ENCODE data around the gene MON1B. TPM values are rescaled to one million over a fixed set of nuclear protein-coding genes. Genes with fewer than 3 reads are reported as not detected.

The MON1B gene
- total RNA-seq, 1 experiment from 2014 or later, result 49.1 TPM

DNA sequence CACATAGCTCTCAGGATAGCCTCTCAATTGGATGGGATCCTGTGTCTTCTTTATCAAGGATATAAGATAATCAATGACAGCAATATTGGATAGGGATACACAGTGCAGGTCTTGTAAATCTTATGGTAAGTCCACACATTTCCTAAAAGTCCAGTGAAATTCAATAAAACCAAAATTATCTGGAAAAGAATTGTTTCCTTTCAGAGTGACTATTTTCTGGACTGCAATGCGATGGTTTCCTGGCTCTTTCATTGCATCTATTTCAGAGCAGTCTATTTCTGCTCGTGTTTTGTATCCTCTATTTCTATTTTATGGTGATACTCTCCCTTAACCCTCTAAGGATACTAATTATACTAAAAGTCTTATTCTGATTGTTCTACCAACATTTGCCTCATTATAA is 24.3 kb upstream of the MON1B start:
- DNase-seq (ENCODE audit: low spot score) (no peak), ATAC-seq (no peak)
- H3K27me3 Mint-ChIP-seq (ENCODE audit: low read depth), result no peaks in the 10 kb centered on the region
- POLR2A ChIA-PET, result no interaction called here
- CTCF ChIA-PET, result no interaction called here
- H3K27ac Mint-ChIP-seq, result no peak overlapping the region
- H3K36me3 Mint-ChIP-seq, result peaks cover 10% of the 10 kb centered on the region
- H3K4me3 Mint-ChIP-seq, result no peak overlapping the region
- TF ChIP-seq ZNF281 (CRISPR knock-in tag; IDR thresholded peaks at IDR 0.05) (no peak), TP53 (CRISPR knock-in tag; IDR thresholded peaks at IDR 0.05) (no peak), CREM (CRISPR knock-in tag; IDR thresholded peaks at IDR 0.05) (no peak), GTF2I (CRISPR knock-in tag; conservative IDR thresholded peaks at IDR 0.05) (no peak), ELF4 (CRISPR knock-in tag; IDR thresholded peaks at IDR 0.05; ENCODE audit: low read depth) (no peak), ZSCAN18 (CRISPR knock-in tag; IDR thresholded peaks at IDR 0.05) (no peak), SOX15 (CRISPR knock-in tag; IDR thresholded peaks at IDR 0.05) (no peak)
- TF ChIP-seq, protein P1, sequence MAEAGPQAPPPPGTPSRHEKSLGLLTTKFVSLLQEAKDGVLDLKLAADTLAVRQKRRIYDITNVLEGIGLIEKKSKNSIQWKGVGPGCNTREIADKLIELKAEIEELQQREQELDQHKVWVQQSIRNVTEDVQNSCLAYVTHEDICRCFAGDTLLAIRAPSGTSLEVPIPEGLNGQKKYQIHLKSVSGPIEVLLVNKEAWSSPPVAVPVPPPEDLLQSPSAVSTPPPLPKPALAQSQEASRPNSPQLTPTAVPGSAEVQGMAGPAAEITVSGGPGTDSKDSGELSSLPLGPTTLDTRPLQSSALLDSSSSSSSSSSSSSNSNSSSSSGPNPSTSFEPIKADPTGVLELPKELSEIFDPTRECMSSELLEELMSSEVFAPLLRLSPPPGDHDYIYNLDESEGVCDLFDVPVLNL (CRISPR knock-in tag; IDR thresholded peaks at IDR 0.05; ENCODE audit: borderline replicate concordance, low read depth), result no peak
- no peaks in the 10 kb centered on the region for H3K4me1 Mint-ChIP-seq
- H3K9me3 Mint-ChIP-seq, result peaks cover 41% of the 10 kb centered on the region

DNA sequence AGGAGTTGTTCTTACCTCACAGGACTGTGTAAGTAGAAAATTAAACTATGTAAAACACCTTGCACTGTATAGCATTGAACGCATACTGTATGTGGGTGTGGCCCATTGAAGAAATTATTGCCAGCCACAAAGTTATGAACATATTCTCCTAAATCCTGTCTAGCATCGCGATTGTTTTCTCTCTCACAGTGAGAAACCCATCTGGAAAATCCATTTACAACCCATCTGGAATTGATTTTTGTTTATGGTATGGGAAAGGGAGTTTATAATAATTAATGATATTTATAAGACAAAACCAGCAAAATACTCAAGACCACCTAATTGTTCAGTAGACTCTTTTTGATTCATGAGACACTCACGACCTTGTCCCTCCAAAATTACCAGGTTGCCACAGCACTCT is 22.1 kb upstream of the MON1B start:
- no peak for ATAC-seq
- Mint-ChIP-seq H3K27me3 (ENCODE audit: low read depth) (no peaks in the 10 kb centered on the region), H3K27ac (no peak overlapping the region), H3K4me1 (no peaks in the 10 kb centered on the region), H3K36me3 (peaks cover 4% of the 10 kb centered on the region), H3K9me3 (peaks cover 23% of the 10 kb centered on the region), H3K4me3 (no peak overlapping the region)
- ChIA-PET POLR2A (no interaction called here), CTCF (interaction anchor here (1.2 to 1.4 kb wide), 2 partner anchors 8 to 91 kb away, joined by 4 to 5 read pairs; no protein-coding TSS in a partner anchor)
- no peak for DNase-seq (ENCODE audit: low spot score)
- TF ChIP-seq NR1H2 (CRISPR knock-in tag; IDR thresholded peaks at IDR 0.05) (no peak), FOXJ3 (CRISPR knock-in tag; IDR thresholded peaks at IDR 0.05; ENCODE audit: borderline replicate concordance) (no peak), JAZF1 (CRISPR knock-in tag; IDR thresholded peaks at IDR 0.05) (no peak), ETV6 (CRISPR knock-in tag; IDR thresholded peaks at IDR 0.05) (no peak), MYBL2 (CRISPR knock-in tag; IDR thresholded peaks at IDR 0.05) (no peak), ZNF317 (CRISPR knock-in tag; IDR thresholded peaks at IDR 0.05; ENCODE audit: borderline replicate concordance, low read depth) (no peak), TCF7 (CRISPR knock-in tag; IDR thresholded peaks at IDR 0.05; ENCODE audit: low read depth) (no peak), ZNF232 (CRISPR knock-in tag; IDR thresholded peaks at IDR 0.05) (no peak), MAX (CRISPR knock-in tag; IDR thresholded peaks at IDR 0.05) (no peak), KAT7 (CRISPR knock-in tag; IDR thresholded peaks at IDR 0.05; ENCODE audit: borderline replicate concordance) (no peak), JUN (CRISPR knock-in tag; IDR thresholded peaks at IDR 0.05) (no peak), RORB (CRISPR knock-in tag; IDR thresholded peaks at IDR 0.05) (no peak), RELA (CRISPR knock-in tag; IDR thresholded peaks at IDR 0.05; ENCODE audit: borderline replicate concordance) (no peak)
- TF ChIP-seq, protein P2, sequence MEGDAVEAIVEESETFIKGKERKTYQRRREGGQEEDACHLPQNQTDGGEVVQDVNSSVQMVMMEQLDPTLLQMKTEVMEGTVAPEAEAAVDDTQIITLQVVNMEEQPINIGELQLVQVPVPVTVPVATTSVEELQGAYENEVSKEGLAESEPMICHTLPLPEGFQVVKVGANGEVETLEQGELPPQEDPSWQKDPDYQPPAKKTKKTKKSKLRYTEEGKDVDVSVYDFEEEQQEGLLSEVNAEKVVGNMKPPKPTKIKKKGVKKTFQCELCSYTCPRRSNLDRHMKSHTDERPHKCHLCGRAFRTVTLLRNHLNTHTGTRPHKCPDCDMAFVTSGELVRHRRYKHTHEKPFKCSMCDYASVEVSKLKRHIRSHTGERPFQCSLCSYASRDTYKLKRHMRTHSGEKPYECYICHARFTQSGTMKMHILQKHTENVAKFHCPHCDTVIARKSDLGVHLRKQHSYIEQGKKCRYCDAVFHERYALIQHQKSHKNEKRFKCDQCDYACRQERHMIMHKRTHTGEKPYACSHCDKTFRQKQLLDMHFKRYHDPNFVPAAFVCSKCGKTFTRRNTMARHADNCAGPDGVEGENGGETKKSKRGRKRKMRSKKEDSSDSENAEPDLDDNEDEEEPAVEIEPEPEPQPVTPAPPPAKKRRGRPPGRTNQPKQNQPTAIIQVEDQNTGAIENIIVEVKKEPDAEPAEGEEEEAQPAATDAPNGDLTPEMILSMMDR (IDR thresholded peaks at IDR 0.05), result no peak
- TF ChIP-seq, protein P3, sequence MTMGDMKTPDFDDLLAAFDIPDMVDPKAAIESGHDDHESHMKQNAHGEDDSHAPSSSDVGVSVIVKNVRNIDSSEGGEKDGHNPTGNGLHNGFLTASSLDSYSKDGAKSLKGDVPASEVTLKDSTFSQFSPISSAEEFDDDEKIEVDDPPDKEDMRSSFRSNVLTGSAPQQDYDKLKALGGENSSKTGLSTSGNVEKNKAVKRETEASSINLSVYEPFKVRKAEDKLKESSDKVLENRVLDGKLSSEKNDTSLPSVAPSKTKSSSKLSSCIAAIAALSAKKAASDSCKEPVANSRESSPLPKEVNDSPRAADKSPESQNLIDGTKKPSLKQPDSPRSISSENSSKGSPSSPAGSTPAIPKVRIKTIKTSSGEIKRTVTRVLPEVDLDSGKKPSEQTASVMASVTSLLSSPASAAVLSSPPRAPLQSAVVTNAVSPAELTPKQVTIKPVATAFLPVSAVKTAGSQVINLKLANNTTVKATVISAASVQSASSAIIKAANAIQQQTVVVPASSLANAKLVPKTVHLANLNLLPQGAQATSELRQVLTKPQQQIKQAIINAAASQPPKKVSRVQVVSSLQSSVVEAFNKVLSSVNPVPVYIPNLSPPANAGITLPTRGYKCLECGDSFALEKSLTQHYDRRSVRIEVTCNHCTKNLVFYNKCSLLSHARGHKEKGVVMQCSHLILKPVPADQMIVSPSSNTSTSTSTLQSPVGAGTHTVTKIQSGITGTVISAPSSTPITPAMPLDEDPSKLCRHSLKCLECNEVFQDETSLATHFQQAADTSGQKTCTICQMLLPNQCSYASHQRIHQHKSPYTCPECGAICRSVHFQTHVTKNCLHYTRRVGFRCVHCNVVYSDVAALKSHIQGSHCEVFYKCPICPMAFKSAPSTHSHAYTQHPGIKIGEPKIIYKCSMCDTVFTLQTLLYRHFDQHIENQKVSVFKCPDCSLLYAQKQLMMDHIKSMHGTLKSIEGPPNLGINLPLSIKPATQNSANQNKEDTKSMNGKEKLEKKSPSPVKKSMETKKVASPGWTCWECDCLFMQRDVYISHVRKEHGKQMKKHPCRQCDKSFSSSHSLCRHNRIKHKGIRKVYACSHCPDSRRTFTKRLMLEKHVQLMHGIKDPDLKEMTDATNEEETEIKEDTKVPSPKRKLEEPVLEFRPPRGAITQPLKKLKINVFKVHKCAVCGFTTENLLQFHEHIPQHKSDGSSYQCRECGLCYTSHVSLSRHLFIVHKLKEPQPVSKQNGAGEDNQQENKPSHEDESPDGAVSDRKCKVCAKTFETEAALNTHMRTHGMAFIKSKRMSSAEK (CRISPR knock-in tag; IDR thresholded peaks at IDR 0.05; ENCODE audit: borderline replicate concordance), result no peak
- TF ChIP-seq, protein P4, sequence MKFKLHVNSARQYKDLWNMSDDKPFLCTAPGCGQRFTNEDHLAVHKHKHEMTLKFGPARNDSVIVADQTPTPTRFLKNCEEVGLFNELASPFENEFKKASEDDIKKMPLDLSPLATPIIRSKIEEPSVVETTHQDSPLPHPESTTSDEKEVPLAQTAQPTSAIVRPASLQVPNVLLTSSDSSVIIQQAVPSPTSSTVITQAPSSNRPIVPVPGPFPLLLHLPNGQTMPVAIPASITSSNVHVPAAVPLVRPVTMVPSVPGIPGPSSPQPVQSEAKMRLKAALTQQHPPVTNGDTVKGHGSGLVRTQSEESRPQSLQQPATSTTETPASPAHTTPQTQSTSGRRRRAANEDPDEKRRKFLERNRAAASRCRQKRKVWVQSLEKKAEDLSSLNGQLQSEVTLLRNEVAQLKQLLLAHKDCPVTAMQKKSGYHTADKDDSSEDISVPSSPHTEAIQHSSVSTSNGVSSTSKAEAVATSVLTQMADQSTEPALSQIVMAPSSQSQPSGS (CRISPR knock-in tag; IDR thresholded peaks at IDR 0.05; ENCODE audit: borderline replicate concordance, low read depth), result no peak

All from WTC11 (cell line).